ENCODE measurements around the gene MDK. TPM values are rescaled to one million over a fixed set of nuclear protein-coding genes. Genes with fewer than 3 reads are reported as not detected.
"Not testable (repeated sequence)": the region's sequence is repeated elsewhere in the genome, so short reads cannot be mapped to it uniquely, and the experiment has no call there.

MDK gene
- total RNA-seq, 2 experiments from 2014 or later: 3.4 to 3.6 TPM

- peaks cover 18% of the 10 kb centered on the region for H3K36me3 Mint-ChIP-seq
- DNase-seq: no peak
- no peak overlapping the region for H3K4me3 Mint-ChIP-seq
- H3K9me3 Mint-ChIP-seq: no peaks in the 10 kb centered on the region
- no peaks in the 10 kb centered on the region for H3K27me3 Mint-ChIP-seq
- H3K4me1 Mint-ChIP-seq: peaks cover 12% of the 10 kb centered on the region
- H3K27ac Mint-ChIP-seq: no peak overlapping the region
Observed at GRCh38 chr11:46370253-46370652, 11.2 kb upstream of the MDK start.

- not testable (repeated sequence) for H3K27ac Mint-ChIP-seq, H3K9me3 Mint-ChIP-seq
Observed at GRCh38 chr11:46371262-46371661, 10.2 kb upstream of the MDK start.

GRCh38 chr11:46372086-46372485 is 9.4 kb upstream of the MDK start:
- Mint-ChIP-seq H3K9me3 (no peaks in the 10 kb centered on the region), H3K36me3 (peaks cover 18% of the 10 kb centered on the region), H3K27me3 (no peaks in the 10 kb centered on the region), H3K4me3 (no peak overlapping the region), H3K27ac (no peak overlapping the region), H3K4me1 (peaks cover 9% of the 10 kb centered on the region)
- no peak for DNase-seq

More at GRCh38 chr11:46371262-46371661, 10.2 kb upstream of the MDK start:
- DNase-seq, H3K27me3 Mint-ChIP-seq, H3K4me3 Mint-ChIP-seq: not testable (repeated sequence)
- Mint-ChIP-seq H3K36me3 (peaks cover 18% of the 10 kb centered on the region), H3K4me1 (peaks cover 12% of the 10 kb centered on the region)

GRCh38 chr11:46372501-46372900 is 9.0 kb upstream of the MDK start:
- peak overlapping the region; percentile 25 for H3K27ac Mint-ChIP-seq
- H3K36me3 Mint-ChIP-seq: peaks cover 23% of the 10 kb centered on the region
- not testable (repeated sequence) for H3K27me3 Mint-ChIP-seq, H3K9me3 Mint-ChIP-seq, DNase-seq, H3K4me3 Mint-ChIP-seq, H3K4me1 Mint-ChIP-seq

- no peak for DNase-seq
- Mint-ChIP-seq H3K27me3 (no peaks in the 10 kb centered on the region), H3K9me3 (no peaks in the 10 kb centered on the region), H3K4me3 (no peak overlapping the region), H3K4me1 (peaks cover 6% of the 10 kb centered on the region), H3K27ac (no peak overlapping the region), H3K36me3 (peaks cover 23% of the 10 kb centered on the region)
Observed at GRCh38 chr11:46373787-46374740, 7.4 kb upstream of the MDK start.

- H3K4me3 Mint-ChIP-seq: no peak overlapping the region
- H3K27ac Mint-ChIP-seq: peak overlapping the region; percentile 34
- H3K9me3 Mint-ChIP-seq: no peaks in the 10 kb centered on the region
- DNase-seq: no peak
- H3K36me3 Mint-ChIP-seq: peaks cover 18% of the 10 kb centered on the region
- H3K27me3 Mint-ChIP-seq: no peaks in the 10 kb centered on the region
- peaks cover 4% of the 10 kb centered on the region for H3K4me1 Mint-ChIP-seq
Observed at GRCh38 chr11:46374815-46375214, 6.7 kb upstream of the MDK start.

GRCh38 chr11:46375392-46376101 is 5.9 kb upstream of the MDK start:
- peaks cover 13% of the 10 kb centered on the region for H3K36me3 Mint-ChIP-seq
- no peaks in the 10 kb centered on the region for H3K9me3 Mint-ChIP-seq
- no peak overlapping the region for H3K27ac Mint-ChIP-seq
- H3K27me3 Mint-ChIP-seq: no peaks in the 10 kb centered on the region
- DNase-seq: no peak
- peaks cover 6% of the 10 kb centered on the region for H3K4me1 Mint-ChIP-seq
- H3K4me3 Mint-ChIP-seq: no peak overlapping the region

GRCh38 chr11:46376258-46377050 is 5.0 kb upstream of the MDK start:
- no peak overlapping the region for H3K4me3 Mint-ChIP-seq
- no peaks in the 10 kb centered on the region for H3K9me3 Mint-ChIP-seq
- peaks cover 11% of the 10 kb centered on the region for H3K36me3 Mint-ChIP-seq
- no peak for DNase-seq
- no peaks in the 10 kb centered on the region for H3K27me3 Mint-ChIP-seq
- H3K27ac Mint-ChIP-seq: no peak overlapping the region
- peaks cover 6% of the 10 kb centered on the region for H3K4me1 Mint-ChIP-seq

GRCh38 chr11:46377290-46377689 is 4.2 kb upstream of the MDK start:
- Mint-ChIP-seq H3K4me3 (no peak overlapping the region), H3K36me3 (peaks cover 10% of the 10 kb centered on the region), H3K4me1 (peaks cover 11% of the 10 kb centered on the region), H3K9me3 (no peaks in the 10 kb centered on the region), H3K27me3 (peaks cover 5% of the 10 kb centered on the region), H3K27ac (no peak overlapping the region)
- no peak for DNase-seq

GRCh38 chr11:46377831-46378230 is 3.6 kb upstream of the MDK start:
- Mint-ChIP-seq H3K9me3 (no peaks in the 10 kb centered on the region), H3K4me3 (no peak overlapping the region), H3K4me1 (peaks cover 11% of the 10 kb centered on the region), H3K36me3 (peaks cover 10% of the 10 kb centered on the region), H3K27ac (no peak overlapping the region), H3K27me3 (peaks cover 9% of the 10 kb centered on the region)
- DNase-seq: no peak

GRCh38 chr11:46378296-46378695 is 3.2 kb upstream of the MDK start:
- no peak for DNase-seq
- Mint-ChIP-seq H3K4me1 (peaks cover 11% of the 10 kb centered on the region), H3K27me3 (peaks cover 10% of the 10 kb centered on the region), H3K9me3 (no peaks in the 10 kb centered on the region), H3K27ac (peak overlapping the region; percentile 48), H3K36me3 (peaks cover 10% of the 10 kb centered on the region), H3K4me3 (no peak overlapping the region)

GRCh38 chr11:46378811-46379481 is 2.5 kb upstream of the MDK start:
- Mint-ChIP-seq H3K36me3 (peaks cover 10% of the 10 kb centered on the region), H3K4me1 (peaks cover 11% of the 10 kb centered on the region), H3K27me3 (peaks cover 15% of the 10 kb centered on the region), H3K9me3 (no peaks in the 10 kb centered on the region), H3K4me3 (no peak overlapping the region), H3K27ac (peak overlapping the region; percentile 48)
- no peak for DNase-seq

GRCh38 chr11:46379482-46380293 is 1.8 kb upstream of the MDK start:
- DNase-seq, H3K4me3 Mint-ChIP-seq, H3K9me3 Mint-ChIP-seq: not testable (repeated sequence)
- Mint-ChIP-seq H3K36me3 (peaks cover 10% of the 10 kb centered on the region), H3K27ac (peak overlapping the region; percentile 42), H3K4me1 (peaks cover 11% of the 10 kb centered on the region), H3K27me3 (peaks cover 19% of the 10 kb centered on the region)

Data from activated naive CD8-positive, alpha-beta T cell treated with anti-CD3 and anti-CD28 coated beads for 36 hours (primary cell).